HG02642 (cell line): ENCODE measurements around the gene BLZF1.
"Not testable (repeated sequence)": the region's sequence is repeated elsewhere in the genome, so short reads cannot be mapped to it uniquely, and the experiment has no call there.

ENCODE experiments used
- ATAC-seq: cut with Tn5 transposase; IDR thresholded peaks from one replicate; pipeline ENCODE4 v1.9.1; 2021; ENCODE audit warnings: mild to moderate bottlenecking; ENCODE audit not compliant: unreplicated experiment, poor library complexity

Gene BLZF1

GRCh38 chr1:169348383-169349036 is 19.5 kb upstream of the BLZF1 start:
- ATAC-seq: no peak

GRCh38 chr1:169360415-169360814 is 7.6 kb upstream of the BLZF1 start:
- ATAC-seq: no peak

DNA sequence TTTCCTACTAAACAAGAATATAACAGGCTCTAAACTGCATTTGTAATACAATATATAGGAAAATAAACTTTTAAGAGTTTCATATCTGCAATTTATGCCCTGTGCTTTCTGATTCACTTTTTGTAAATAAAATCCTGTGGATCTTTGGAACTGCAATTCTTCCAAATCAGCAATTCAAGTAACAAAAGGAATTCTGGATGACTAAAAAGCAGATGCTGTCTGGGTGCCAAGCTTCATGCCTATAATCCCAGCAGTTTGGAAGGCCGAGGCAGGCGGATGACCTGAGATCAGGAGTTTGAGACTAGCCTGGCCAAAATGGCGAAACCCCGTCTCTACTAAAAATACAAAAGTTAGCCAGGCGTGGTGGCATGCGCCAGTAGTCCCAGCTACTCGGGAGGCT is 6.7 kb upstream of the BLZF1 start:
- no peak for ATAC-seq

GRCh38 chr1:169363046-169363730 is 4.8 kb upstream of the BLZF1 start:
- no peak for ATAC-seq

- ATAC-seq: no peak
These were observed 3.0 kb upstream of the BLZF1 start for GRCh38 chr1:169364948-169365347.

GRCh38 chr1:169367096-169367685 is 804 bp upstream of the BLZF1 start:
- ATAC-seq: no peak

GRCh38 chr1:169368406-169368769 is 393 bp downstream of the BLZF1 start:
- ATAC-seq: no peak

DNA sequence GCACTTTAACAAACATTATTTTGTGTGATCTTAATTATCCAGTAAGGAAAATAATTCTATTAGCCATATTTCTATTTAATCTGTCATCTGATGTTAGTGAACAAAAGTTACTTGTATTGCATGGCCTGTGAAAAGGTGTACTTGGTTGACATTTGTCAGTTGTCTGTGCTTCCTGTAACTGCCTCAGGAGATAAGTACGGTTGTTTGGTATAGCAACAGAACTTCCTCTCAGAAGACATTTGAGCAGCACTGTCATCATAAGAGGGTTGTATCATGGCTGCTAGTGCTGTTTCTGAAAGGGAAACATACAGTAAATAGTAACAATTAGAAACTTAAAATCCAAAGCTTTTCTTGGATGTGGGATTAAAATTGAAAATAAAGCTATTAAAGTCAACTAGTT is 3.4 kb downstream of the BLZF1 start:
- ATAC-seq: no peak

GRCh38 chr1:169381162-169381561 is 13.2 kb downstream of the BLZF1 start:
- ATAC-seq: no peak

DNA sequence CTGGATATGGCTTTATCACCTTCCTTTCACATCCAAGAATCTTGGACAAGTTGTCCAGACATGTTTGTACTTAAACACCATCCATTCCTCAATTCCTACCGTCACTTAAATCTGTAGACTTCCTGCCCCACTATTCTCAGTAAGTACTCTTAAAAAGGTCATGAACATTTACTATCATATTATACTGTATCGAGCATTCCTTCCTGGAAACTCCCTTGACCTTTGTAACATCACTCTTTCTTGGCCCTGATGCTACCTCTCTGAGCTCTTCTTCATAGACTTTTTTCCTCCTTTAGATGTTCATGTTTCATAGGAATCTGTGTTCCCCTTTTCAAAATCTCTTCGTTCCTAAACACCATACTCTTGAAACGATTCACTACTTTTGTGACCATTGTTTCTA is 15.5 kb downstream of the BLZF1 start:
- no peak for ATAC-seq

GRCh38 chr1:169387399-169387798 is 19.4 kb downstream of the BLZF1 start:
- ATAC-seq: no peak

GRCh38 chr1:169390303-169390702 is 22.3 kb downstream of the BLZF1 start:
- peak; percentile 76 for ATAC-seq

DNA sequence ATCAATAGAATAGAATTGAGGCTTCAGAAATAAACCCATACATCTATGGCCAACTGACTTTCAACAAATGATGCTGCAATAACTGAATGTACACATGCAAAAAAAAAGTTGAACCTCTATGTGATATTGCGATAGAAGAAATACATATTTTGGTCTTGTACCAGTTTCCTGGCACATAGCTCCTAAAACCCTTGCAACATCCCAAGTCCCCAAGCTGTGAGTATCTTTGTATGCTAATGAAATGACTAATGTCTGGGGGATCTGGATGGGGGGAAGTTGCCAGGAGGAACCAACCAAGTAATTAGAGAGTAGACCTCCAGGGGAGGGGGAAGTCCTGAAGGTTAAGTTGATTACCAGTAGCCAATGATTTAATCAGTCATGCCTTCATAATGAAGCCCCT is 24.4 kb downstream of the BLZF1 start:
- ATAC-seq: no peak

DNA sequence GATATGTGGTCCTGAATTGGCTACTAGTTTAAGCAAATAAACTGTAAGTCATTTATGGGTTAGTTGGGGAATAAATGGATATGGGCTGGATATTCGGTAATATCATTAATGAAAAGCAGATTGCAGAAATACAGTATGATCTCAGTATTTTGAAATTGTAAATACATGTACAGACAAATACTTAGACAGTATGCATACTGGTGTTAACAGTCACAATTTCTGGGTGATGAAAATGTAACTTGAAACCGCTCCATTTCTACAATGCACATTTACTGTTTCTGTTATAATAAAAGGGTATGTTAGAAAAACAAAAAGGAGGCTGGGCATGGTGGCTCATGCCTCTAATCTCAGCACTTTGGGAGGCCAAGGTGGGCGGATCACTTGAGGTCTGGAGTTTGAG is 28.0 kb downstream of the BLZF1 start:
- no peak for ATAC-seq

GRCh38 chr1:169402578-169402977 is 34.6 kb downstream of the BLZF1 start:
- not testable (repeated sequence) for ATAC-seq

DNA sequence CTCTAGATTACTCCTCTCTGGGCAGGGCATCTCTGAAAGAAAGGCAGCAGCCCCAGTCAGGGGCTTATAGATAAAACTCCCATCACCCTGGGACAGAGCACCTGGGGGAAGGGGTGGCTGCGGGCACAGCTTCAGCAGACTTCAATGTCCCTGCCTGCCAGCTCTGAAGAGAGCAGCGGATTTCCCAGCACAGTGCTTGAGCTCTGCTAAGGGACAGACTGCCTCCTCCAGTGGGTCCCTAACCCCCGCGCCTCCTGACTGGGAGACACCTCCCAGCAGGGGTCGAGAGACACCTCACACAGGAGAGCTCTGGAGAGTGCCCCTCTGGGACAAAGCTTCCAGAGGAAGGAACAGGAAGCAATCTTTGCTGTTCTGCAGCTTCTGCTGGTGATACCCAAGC is 40.3 kb downstream of the BLZF1 start:
- ATAC-seq: not testable (repeated sequence)

DNA sequence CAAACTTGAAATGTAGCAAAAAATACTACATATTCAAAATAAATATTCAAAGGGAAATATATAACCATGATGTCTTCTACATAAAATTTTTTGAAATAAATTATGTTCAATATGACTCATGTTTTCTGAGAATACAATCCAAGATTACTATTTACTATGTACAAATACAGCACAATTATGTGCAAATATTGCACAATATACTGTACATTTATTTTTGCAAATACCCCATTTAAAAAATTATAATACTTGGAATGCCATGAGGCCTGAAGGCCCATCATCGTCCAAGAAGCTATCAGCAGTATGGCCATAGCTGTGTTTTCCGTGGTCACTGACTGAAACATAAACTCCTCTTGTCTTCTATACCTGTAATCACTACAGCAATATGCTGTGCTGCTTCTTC is 47.0 kb downstream of the BLZF1 start:
- no peak for ATAC-seq

- ATAC-seq: no peak
These were observed 53.3 kb downstream of the BLZF1 start for GRCh38 chr1:169421309-169421708.

- no peak for ATAC-seq
These were observed 58.2 kb downstream of the BLZF1 start for GRCh38 chr1:169426174-169426705.

GRCh38 chr1:169427081-169427641 is 59.2 kb downstream of the BLZF1 start, which contains the start of gene CCDC181:
TSS of gene CCDC181 (minus strand) at chr1:169427474. CDS start at chr1:169424927, 2,547 bp downstream.
- ATAC-seq: peak; percentile 88
